NB4 (cell line): Measurements from ENCODE around the gene LAIR1.

ENCODE experiments used
- DNase-seq: peaks from one replicate; pipeline ENCODE4 v3.0.0; 2010; ENCODE audit warnings: low read depth
- H3K4me3 ChIP-seq: one replicate; pipeline ENCODE4 v1.5.1; 2011; ENCODE audit warnings: mild to moderate bottlenecking, low read depth, low read length, moderate library complexity
- MYC ChIP-seq: IDR thresholded peaks from 2 replicates; pipeline ENCODE4 v1.6.1; 2011; ENCODE audit warnings: low read depth, low read length
- POLR2A ChIP-seq: IDR thresholded peaks from 2 replicates; pipeline ENCODE4 v1.6.1; 2011; ENCODE audit warnings: mild to moderate bottlenecking; ENCODE audit not compliant: insufficient read length; ENCODE audit errors: extremely low read depth
- TF ChIP-seq, protein P1 (sequence below): IDR thresholded peaks from 2 replicates; pipeline ENCODE4 v1.6.1; 2011; ENCODE audit warnings: low read depth, low read length
- TF ChIP-seq, protein P2 (sequence below): IDR thresholded peaks from one replicate; pipeline ENCODE4 v1.5.1; 2012; ENCODE audit warnings: low read depth, low read length

LAIR1 gene

DNA sequence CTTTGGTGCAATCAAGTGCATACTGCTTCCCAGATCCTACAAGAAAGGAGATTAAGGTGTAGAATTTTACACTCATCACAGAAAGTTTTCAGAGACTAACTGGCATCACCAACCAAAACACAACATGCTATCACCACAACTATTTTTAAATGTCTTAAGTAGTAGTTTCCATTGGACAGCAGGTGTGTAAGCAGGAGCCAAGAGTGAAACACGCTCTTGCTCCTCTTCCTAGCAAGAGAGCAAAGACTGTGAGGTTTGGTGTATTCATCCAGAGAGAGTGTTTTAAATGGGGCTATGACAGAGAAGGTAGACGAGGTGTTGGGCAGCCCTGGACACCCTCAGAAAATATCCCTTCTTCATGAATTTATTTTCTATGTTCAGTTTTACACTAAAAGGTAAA is 13.3 kb downstream of the LAIR1 start:
- no peak for TF ChIP-seq POLR2A
- TF ChIP-seq MYC: no peak
- TF ChIP-seq, protein P1, sequence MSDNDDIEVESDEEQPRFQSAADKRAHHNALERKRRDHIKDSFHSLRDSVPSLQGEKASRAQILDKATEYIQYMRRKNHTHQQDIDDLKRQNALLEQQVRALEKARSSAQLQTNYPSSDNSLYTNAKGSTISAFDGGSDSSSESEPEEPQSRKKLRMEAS: no peak
- TF ChIP-seq, protein P2, sequence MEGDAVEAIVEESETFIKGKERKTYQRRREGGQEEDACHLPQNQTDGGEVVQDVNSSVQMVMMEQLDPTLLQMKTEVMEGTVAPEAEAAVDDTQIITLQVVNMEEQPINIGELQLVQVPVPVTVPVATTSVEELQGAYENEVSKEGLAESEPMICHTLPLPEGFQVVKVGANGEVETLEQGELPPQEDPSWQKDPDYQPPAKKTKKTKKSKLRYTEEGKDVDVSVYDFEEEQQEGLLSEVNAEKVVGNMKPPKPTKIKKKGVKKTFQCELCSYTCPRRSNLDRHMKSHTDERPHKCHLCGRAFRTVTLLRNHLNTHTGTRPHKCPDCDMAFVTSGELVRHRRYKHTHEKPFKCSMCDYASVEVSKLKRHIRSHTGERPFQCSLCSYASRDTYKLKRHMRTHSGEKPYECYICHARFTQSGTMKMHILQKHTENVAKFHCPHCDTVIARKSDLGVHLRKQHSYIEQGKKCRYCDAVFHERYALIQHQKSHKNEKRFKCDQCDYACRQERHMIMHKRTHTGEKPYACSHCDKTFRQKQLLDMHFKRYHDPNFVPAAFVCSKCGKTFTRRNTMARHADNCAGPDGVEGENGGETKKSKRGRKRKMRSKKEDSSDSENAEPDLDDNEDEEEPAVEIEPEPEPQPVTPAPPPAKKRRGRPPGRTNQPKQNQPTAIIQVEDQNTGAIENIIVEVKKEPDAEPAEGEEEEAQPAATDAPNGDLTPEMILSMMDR: no peak
- H3K4me3 ChIP-seq: no peak overlapping the region
- DNase-seq: no peak

DNA sequence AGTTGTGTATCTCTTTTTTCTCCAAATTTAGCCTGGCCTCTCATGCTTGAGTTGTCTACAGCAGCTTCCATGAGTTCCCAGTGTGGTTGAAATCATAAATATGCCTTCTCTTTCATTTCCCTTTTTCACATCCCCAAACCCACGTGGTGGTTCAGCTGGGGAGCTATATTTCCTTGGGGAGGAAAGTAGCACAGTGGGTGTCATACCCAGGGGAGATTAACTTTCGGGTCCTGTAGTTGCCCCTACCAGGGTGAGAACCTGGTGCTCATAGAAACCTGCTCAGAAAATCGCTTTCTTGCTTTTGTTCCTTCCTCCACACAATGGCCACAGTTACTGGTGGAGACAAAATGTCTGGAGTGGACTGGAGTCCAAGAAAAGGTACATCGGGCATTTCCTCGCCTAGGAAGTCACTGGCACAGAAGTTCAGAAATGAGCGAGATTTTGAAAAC is 18.8 kb downstream of the LAIR1 start:
- TF ChIP-seq, protein P2: no peak
- TF ChIP-seq MYC (no peak), POLR2A (no peak)
- TF ChIP-seq, protein P1: 0 out of 2 replicates have a peak, but pooled peaks have one; percentile 43
- no peak overlapping the region for H3K4me3 ChIP-seq
- DNase-seq: peak; percentile 75

DNA sequence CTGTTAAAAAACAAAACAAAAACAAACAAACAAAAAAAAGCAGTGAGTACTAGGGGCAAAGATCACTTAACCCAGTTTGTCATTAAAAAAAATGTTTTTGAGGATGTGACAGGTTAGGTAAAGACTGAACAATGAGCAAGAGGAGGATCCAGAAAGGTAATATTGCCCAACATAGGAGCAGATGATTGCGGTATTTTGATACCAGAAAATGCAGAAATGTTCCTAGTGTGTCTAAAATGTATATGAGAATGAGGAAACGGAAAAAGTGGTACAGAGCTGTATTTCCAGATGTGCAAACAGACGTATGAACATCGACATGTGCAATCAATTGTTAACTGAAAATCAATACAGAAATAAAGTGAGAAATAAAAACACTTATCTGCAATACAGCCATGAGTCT is 20.9 kb downstream of the LAIR1 start:
- TF ChIP-seq, protein P1: no peak
- TF ChIP-seq POLR2A (no peak), MYC (no peak)
- TF ChIP-seq, protein P2: no peak
- no peak overlapping the region for H3K4me3 ChIP-seq
- no peak for DNase-seq

DNA sequence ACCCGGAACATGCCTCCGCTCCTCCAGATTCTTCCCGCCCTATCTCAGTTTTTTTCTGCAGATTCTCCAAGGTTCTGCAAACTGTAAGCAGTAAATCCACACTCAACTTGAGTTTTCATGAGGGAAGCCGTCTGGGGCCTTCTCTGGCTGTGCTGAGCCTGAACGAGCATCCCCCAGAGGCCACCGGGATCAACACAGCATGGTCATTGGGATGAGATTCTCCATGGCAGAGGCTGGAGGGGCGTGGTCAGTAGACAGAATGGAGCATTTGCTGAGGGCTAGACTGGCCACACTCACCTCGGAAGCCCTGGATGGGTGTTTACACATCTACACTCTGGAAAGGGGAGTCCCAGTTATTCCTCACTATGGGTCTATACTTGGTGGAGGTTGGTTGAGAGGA is 23.4 kb downstream of the LAIR1 start:
- DNase-seq: no peak
- TF ChIP-seq MYC: no peak
- TF ChIP-seq, protein P2: no peak
- TF ChIP-seq, protein P1: no peak
- no peak for TF ChIP-seq POLR2A
- no peak overlapping the region for H3K4me3 ChIP-seq

DNA sequence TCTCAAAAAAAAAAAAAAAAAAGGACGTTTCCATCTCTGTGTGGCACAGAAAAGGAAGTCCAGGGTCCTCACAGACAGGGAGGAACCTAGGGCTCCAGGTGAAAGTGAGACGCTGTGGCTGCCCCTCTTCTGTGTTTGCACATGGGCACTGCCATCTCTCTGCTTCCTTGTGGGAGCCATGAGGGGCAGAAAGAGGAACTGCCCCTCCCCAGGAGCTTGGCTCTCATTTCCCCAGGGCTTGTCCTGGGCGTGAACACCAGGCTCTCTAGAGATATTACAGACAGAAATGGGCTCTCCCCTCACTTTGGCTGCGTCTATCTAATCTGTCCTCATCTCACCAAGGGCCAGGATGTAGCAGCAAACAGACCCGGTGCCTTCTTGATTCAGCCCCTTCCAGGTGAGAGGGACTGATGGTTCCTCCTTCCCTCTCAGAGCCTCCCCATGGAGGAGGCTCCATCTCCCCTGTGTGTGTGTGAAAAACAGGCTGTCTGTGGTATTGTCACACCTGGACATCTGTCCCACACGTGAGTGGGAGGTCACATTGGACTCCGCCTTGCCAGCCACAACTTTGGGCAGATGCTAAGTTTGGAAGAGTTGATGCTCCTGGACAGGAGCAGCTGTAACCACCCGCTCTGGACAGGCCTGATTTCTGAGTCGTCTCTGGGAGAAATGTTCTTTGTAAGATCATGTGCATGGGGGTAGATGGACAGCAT is 24.9 kb downstream of the LAIR1 start:
- peak; percentile 82 for DNase-seq
- no peak overlapping the region for H3K4me3 ChIP-seq
- peak; percentile 16; the same call in 1 of the 2 replicates for TF ChIP-seq MYC
- TF ChIP-seq POLR2A: no peak
- TF ChIP-seq, protein P2: no peak
- TF ChIP-seq, protein P1: 0 out of 2 replicates have a peak, but pooled peaks have one; percentile 5
